SK-N-SH (cell line): Measurements from ENCODE around the gene CCL4. TPM values are rescaled to one million over a fixed set of nuclear protein-coding genes. Genes with fewer than 3 reads are reported as not detected.
"Not testable (repeated sequence)": the region's sequence is repeated elsewhere in the genome, so short reads cannot be mapped to it uniquely, and the experiment has no call there.

ENCODE experiments used
- CTCF ChIA-PET: fragments of 300-600, 350-600 bp; formaldehyde crosslinking; extraction: SDS; loops from one replicate; lab custom pipeline; 2021; lab: Yijun Ruan, JAX
- POLR2A ChIA-PET: fragments of 350-600 bp; sonication (Branson Sonifier 250); formaldehyde crosslinking; extraction: SDS; loops from one replicate; lab custom pipeline; 2020; ENCODE audit warnings: antibody characterized with exemption, inconsistent platforms; lab: Yijun Ruan, JAX
- DNase-seq: peaks from one replicate; pipeline ENCODE4 v3.0.0; 2012
- H2AFZ ChIP-seq: fragments of 200-600 bp; sonication (generic); 2 replicates; pipeline ENCODE4 v1.8.1; 2016; ENCODE audit warnings: antibody characterized with exemption, mild to moderate bottlenecking, low read depth
- H3F3A ChIP-seq: fragments of 200-600 bp; sonication (generic); replicated peaks from 2 replicates; pipeline ENCODE3; 2016; ENCODE audit warnings: antibody characterized with exemption, mild to moderate bottlenecking; ENCODE audit not compliant: insufficient read depth
- H3K27ac ChIP-seq, 2 experiments: fragments of 200-500 bp in 1 of 2; fragments of 200-600 bp in 1 of 2; sonication (Bioruptor generic) in 1 of 2; sonication (generic), shearing (Covaris generic) in 1 of 2; 2 replicates each; pipeline versions ENCODE4 v1.5.1 to v1.6.1; 2014 to 2016; ENCODE audit warnings: low read depth in 2 of 2, inconsistent platforms in 1 of 2, low read length in 1 of 2, mild to moderate bottlenecking in 1 of 2, mixed read lengths in 1 of 2
- H3K27me3 ChIP-seq: fragments of 200-600 bp; sonication (generic), shearing (Covaris generic); 2 replicates; pipeline ENCODE4 v1.6.1; 2016; ENCODE audit warnings: mixed run types; ENCODE audit not compliant: insufficient read depth
- H3K36me3 ChIP-seq, 2 experiments: fragments of 200-500 bp in 1 of 2; fragments of 200-600 bp in 1 of 2; sonication (Bioruptor generic) in 1 of 2; sonication (generic) in 1 of 2; replicated peaks in 1 of 2; 2 replicates each; pipeline versions ENCODE3 to v1.5.1; 2014 to 2016; ENCODE audit warnings: low read length in 1 of 2, mild to moderate bottlenecking in 1 of 2; ENCODE audit not compliant: insufficient read depth in 2 of 2, control insufficient read depth in 1 of 2
- H3K4me1 ChIP-seq, 2 experiments: fragments of 200-500 bp in 1 of 2; fragments of 200-600 bp in 1 of 2; sonication (Bioruptor generic) in 1 of 2; sonication (generic), shearing (Covaris generic) in 1 of 2; 2 replicates each; pipeline versions ENCODE4 v1.5.1 to v1.6.1; 2014 to 2016; ENCODE audit warnings: low read depth in 1 of 2, low read length in 1 of 2, mixed run types in 1 of 2; ENCODE audit not compliant: insufficient read depth in 2 of 2, control insufficient read depth in 1 of 2
- H3K4me2 ChIP-seq: fragments of 200-600 bp; sonication (generic), shearing (Covaris generic); 2 replicates; pipeline ENCODE4 v1.6.1; 2017; ENCODE audit warnings: mixed run types
- H3K4me3 ChIP-seq, 2 experiments: fragments of 200-500 bp in 1 of 2; fragments of 200-600 bp in 1 of 2; sonication (Bioruptor generic) in 1 of 2; sonication (generic), shearing (Covaris generic) in 1 of 2; 2 replicates each; pipeline versions ENCODE4 v1.5.1 to v1.8.1; 2014 to 2016; ENCODE audit warnings: low read depth in 2 of 2, inconsistent platforms in 1 of 2, low read length in 1 of 2, mild to moderate bottlenecking in 1 of 2, mixed read lengths in 1 of 2, moderate library complexity in 1 of 2
- H3K79me2 ChIP-seq: fragments of 200-600 bp; sonication (generic); 2 replicates; pipeline ENCODE4 v1.8.1; 2017; ENCODE audit warnings: mild to moderate bottlenecking; ENCODE audit not compliant: insufficient read depth
- H3K9ac ChIP-seq: fragments of 200-600 bp; sonication (generic); 2 replicates; pipeline ENCODE4 v1.6.1; 2017; ENCODE audit warnings: mixed run types
- H3K9me2 ChIP-seq: fragments of 200-600 bp; sonication (generic); 2 replicates; pipeline ENCODE4 v1.6.1; 2017; ENCODE audit warnings: mixed run types
- H3K9me3 ChIP-seq: fragments of 200-600 bp; sonication (generic); 2 replicates; pipeline ENCODE4 v1.6.1; 2017; ENCODE audit warnings: mixed run types, mild to moderate bottlenecking, moderate library complexity
- H4K20me1 ChIP-seq: fragments of 200-600 bp; sonication (generic); 2 replicates; pipeline ENCODE4 v1.6.1; 2017; ENCODE audit warnings: mild to moderate bottlenecking, mixed run types; ENCODE audit not compliant: insufficient read depth
- ELF1 ChIP-seq: IDR thresholded peaks from 2 replicates; pipeline ENCODE4 v1.4.0; 2012
- EZH2phosphoT487 ChIP-seq: fragments of 200-600 bp; sonication (generic); IDR thresholded peaks from 2 replicates; pipeline ENCODE4 v1.6.1; 2017; ENCODE audit warnings: low read depth, mixed run types, mild to moderate bottlenecking, antibody characterized with exemption, moderate library complexity, borderline replicate concordance
- FOSL2 ChIP-seq: IDR thresholded peaks from 2 replicates; pipeline ENCODE4 v1.4.0; 2012; ENCODE audit warnings: low read depth, mild to moderate bottlenecking, moderate library complexity, borderline replicate concordance
- FOXM1 ChIP-seq: IDR thresholded peaks from 2 replicates; pipeline ENCODE4 v1.4.0; 2012; ENCODE audit warnings: low read depth, mild to moderate bottlenecking
- GATA2 ChIP-seq: sonication (generic); formaldehyde crosslinking; IDR thresholded peaks from 2 replicates; pipeline ENCODE4 v1.5.0; 2020; ENCODE audit warnings: mild to moderate bottlenecking, missing genetic modification reagents
- JUND ChIP-seq: IDR thresholded peaks from 2 replicates; pipeline ENCODE4 v1.4.0; 2012
- MXI1 ChIP-seq: IDR thresholded peaks from 2 replicates; pipeline ENCODE4 v1.6.1; 2012; ENCODE audit warnings: mild to moderate bottlenecking, low read depth, low read length, improper control_type of control experiment
- NFIC ChIP-seq: IDR thresholded peaks from 2 replicates; pipeline ENCODE4 v1.4.0; 2012; ENCODE audit warnings: borderline replicate concordance
- POLR2AphosphoS5 ChIP-seq: IDR thresholded peaks from 2 replicates; pipeline ENCODE4 v1.6.1; 2012; ENCODE audit warnings: low read depth, low read length
- RAD21 ChIP-seq: IDR thresholded peaks from 2 replicates; pipeline ENCODE4 v1.6.1; 2012; ENCODE audit warnings: mild to moderate bottlenecking, low read length
- RCOR1 ChIP-seq: fragments of 150-350 bp; IDR thresholded peaks from 2 replicates; pipeline ENCODE4 v1.6.1; 2017; ENCODE audit warnings: antibody characterized with exemption, low read length
- SIN3A ChIP-seq: IDR thresholded peaks from 2 replicates; pipeline ENCODE4 v1.6.1; 2012; ENCODE audit warnings: low read depth, mild to moderate bottlenecking, low read length, moderate library complexity, borderline replicate concordance
- SMC3 ChIP-seq: IDR thresholded peaks from 2 replicates; pipeline ENCODE4 v1.6.1; 2012; ENCODE audit warnings: low read depth, low read length, improper control_type of control experiment
- TCF12 ChIP-seq: IDR thresholded peaks from 2 replicates; pipeline ENCODE4 v1.4.0; 2012
- TEAD4 ChIP-seq: IDR thresholded peaks from 2 replicates; pipeline ENCODE4 v1.4.0; 2012; ENCODE audit warnings: mild to moderate bottlenecking, borderline replicate concordance; ENCODE audit not compliant: insufficient read depth
- YY1 ChIP-seq: IDR thresholded peaks from 2 replicates; pipeline ENCODE4 v1.4.0; 2012; ENCODE audit warnings: low read depth, mild to moderate bottlenecking
- WGBS: methylation state at CpG from one replicate; pipeline ENCODE4 v1.1.6; 2017; ENCODE audit warnings: low lambda C conversion rate; 5-methylcytosine and 5-hydroxymethylcytosine counted together
- polyA plus RNA-seq, 3 experiments: library from polyadenylated mRNA; depleted of rRNA; stranded (reverse); fragments of >200 nt; gene quantifications; 2 replicates each; pipeline ENCODE4 v1.2.3, GENCODE V29; 2012
- TF ChIP-seq, protein P1 (sequence below): fragments of 200-600 bp; sonication (generic); IDR thresholded peaks from 2 replicates; pipeline ENCODE4 v1.6.1; 2017; ENCODE audit warnings: antibody characterized with exemption, mild to moderate bottlenecking, moderate library complexity
- TF ChIP-seq, protein P2 (sequence below): fragments of 150-350 bp; IDR thresholded peaks from 2 replicates; pipeline ENCODE4 v1.6.1; 2016; ENCODE audit warnings: mild to moderate bottlenecking, low read depth, low read length

Gene CCL4
- polyA plus RNA-seq, 1 of the 3 experiments (the other 2 are of a cell fraction) = not detected

DNA sequence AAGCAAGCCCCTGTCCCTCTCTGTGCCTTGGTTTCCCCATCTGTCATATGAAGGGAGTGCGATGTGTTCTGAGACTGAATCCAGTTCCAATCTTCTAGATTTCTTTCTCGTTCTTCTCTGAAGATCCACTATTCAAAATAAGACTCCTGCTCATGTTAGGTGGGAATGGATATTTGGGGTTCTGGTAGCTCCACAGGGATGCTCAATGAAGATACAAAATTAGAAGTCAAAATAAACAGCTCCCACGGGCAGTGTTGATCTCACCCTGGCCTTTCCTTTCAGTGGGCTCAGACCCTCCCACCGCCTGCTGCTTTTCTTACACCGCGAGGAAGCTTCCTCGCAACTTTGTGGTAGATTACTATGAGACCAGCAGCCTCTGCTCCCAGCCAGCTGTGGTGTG, 619 bp downstream of the CCL4 start:
- H2AFZ ChIP-seq, H3K4me1 ChIP-seq, POLR2A ChIA-PET, H4K20me1 ChIP-seq, DNase-seq, H3K4me3 ChIP-seq, CTCF ChIA-PET, H3K79me2 ChIP-seq, H3K9ac ChIP-seq, H3K36me3 ChIP-seq, H3K9me2 ChIP-seq, H3F3A ChIP-seq, H3K4me2 ChIP-seq, H3K9me3 ChIP-seq, H3K27ac ChIP-seq: not testable (repeated sequence)
- 9% methylated on average over 7 of the region's 7 CpGs for WGBS
- H3K27me3 ChIP-seq = 0 out of 2 replicates have a peak, but pooled peaks cover 22% of the 10 kb centered on the region

DNA sequence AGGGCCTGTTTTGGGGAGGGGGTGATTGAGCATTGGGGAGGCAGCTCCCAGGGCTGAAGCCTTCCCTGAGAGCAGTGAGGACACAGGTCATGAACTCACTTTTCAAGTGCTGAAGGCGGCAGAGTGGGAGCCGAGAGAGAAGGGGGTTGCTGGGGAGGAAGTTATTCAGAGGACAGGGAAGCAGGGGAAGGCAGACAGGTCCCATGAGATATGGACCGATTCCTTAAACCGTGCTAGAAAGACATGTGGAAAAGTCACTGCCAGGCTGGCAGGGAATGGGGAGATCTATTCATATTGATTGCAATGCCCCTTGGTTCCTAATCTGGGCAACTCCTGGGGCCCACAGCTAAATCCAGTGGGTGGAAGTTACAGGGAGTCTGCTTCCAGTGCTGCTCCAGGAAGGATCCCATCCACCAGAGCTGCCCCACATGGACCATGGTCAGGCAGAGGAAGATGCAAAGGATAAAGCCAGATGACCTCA, 1.1 kb downstream of the CCL4 start:
- Histone ChIP-seq H4K20me1 (no peaks in the 10 kb centered on the region), H3K4me1 (no peaks in the 10 kb centered on the region), H3K9me2 (no peaks in the 10 kb centered on the region), H3K9ac (no peak overlapping the region), H3K36me3 (no peaks in the 10 kb centered on the region), H3K79me2 (no peaks in the 10 kb centered on the region), H2AFZ (no peak overlapping the region), H3K4me2 (no peak overlapping the region), H3F3A (no peaks in the 10 kb centered on the region), H3K27me3 (peaks cover 26% of the 10 kb centered on the region; the same call in 1 of the 2 replicates), H3K4me3 (no peak overlapping the region), H3K27ac (no peak overlapping the region), H3K9me3 (no peaks in the 10 kb centered on the region)
- WGBS = 4% methylated on average over 4 of the region's 4 CpGs
- CTCF ChIA-PET = no interaction called here
- TF ChIP-seq YY1 (no peak), FOSL2 (no peak), ELF1 (no peak), RCOR1 (no peak), SMC3 (no peak), MXI1 (no peak), RAD21 (no peak), TCF12 (no peak), FOXM1 (no peak), SIN3A (no peak), JUND (no peak), NFIC (no peak), EZH2phosphoT487 (no peak), TEAD4 (no peak), POLR2AphosphoS5 (no peak), GATA2 (no peak)
- TF ChIP-seq, protein P1, sequence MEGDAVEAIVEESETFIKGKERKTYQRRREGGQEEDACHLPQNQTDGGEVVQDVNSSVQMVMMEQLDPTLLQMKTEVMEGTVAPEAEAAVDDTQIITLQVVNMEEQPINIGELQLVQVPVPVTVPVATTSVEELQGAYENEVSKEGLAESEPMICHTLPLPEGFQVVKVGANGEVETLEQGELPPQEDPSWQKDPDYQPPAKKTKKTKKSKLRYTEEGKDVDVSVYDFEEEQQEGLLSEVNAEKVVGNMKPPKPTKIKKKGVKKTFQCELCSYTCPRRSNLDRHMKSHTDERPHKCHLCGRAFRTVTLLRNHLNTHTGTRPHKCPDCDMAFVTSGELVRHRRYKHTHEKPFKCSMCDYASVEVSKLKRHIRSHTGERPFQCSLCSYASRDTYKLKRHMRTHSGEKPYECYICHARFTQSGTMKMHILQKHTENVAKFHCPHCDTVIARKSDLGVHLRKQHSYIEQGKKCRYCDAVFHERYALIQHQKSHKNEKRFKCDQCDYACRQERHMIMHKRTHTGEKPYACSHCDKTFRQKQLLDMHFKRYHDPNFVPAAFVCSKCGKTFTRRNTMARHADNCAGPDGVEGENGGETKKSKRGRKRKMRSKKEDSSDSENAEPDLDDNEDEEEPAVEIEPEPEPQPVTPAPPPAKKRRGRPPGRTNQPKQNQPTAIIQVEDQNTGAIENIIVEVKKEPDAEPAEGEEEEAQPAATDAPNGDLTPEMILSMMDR = no peak
- TF ChIP-seq, protein P2, sequence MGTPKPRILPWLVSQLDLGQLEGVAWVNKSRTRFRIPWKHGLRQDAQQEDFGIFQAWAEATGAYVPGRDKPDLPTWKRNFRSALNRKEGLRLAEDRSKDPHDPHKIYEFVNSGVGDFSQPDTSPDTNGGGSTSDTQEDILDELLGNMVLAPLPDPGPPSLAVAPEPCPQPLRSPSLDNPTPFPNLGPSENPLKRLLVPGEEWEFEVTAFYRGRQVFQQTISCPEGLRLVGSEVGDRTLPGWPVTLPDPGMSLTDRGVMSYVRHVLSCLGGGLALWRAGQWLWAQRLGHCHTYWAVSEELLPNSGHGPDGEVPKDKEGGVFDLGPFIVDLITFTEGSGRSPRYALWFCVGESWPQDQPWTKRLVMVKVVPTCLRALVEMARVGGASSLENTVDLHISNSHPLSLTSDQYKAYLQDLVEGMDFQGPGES = no peak
- no peak for DNase-seq
- POLR2A ChIA-PET = no interaction called here
